HepG2 (cell line): ENCODE measurements around the gene SPSB1. TPM values are rescaled to one million over a fixed set of nuclear protein-coding genes. Genes with fewer than 3 reads are reported as not detected.

Experiments
- CCDC6 ChIP-seq: sonication (generic); formaldehyde crosslinking; IDR thresholded peaks from 2 replicates; pipeline ENCODE4 v1.8.1; 2022; ENCODE audit warnings: mild to moderate bottlenecking, missing genetic modification reagents, moderate library complexity
- MXD4 ChIP-seq: IDR thresholded peaks from 2 replicates; pipeline ENCODE4 v1.6.1; 2016; ENCODE audit warnings: mild to moderate bottlenecking, missing biosample characterization, missing genetic modification reagents
- NFE2L2 ChIP-seq: fragments of 150-350 bp; IDR thresholded peaks from 2 replicates; pipeline ENCODE4 v1.6.1; 2014; ENCODE audit warnings: low read length
- NFKB2 ChIP-seq: sonication (generic); formaldehyde crosslinking; IDR thresholded peaks from 2 replicates; pipeline ENCODE4 v1.4.0; 2020; ENCODE audit warnings: missing genetic modification reagents, borderline replicate concordance
- PITX1 ChIP-seq: sonication (generic); formaldehyde crosslinking; IDR thresholded peaks from 2 replicates; pipeline ENCODE4 v1.5.1; 2020; ENCODE audit warnings: mild to moderate bottlenecking, missing genetic modification reagents
- POLR2AphosphoS2 ChIP-seq: IDR thresholded peaks from 2 replicates; pipeline ENCODE4 v1.6.1; 2011; ENCODE audit warnings: low read depth, low read length, improper control_type of control experiment
- SNRNP70 ChIP-seq: fragments of 200-400 bp; formaldehyde crosslinking; IDR thresholded peaks from 2 replicates; pipeline ENCODE4 v1.6.1; 2017; ENCODE audit warnings: mild to moderate bottlenecking, low read depth, low read length, moderate library complexity
- SYNCRIP ChIP-seq: fragments of 200-400 bp; formaldehyde crosslinking; IDR thresholded peaks from 2 replicates; pipeline ENCODE4 v1.6.1; 2018; ENCODE audit warnings: mild to moderate bottlenecking, low read depth, low read length; ENCODE audit not compliant: insufficient read depth
- TSC22D2 ChIP-seq: sonication (generic); formaldehyde crosslinking; IDR thresholded peaks from 2 replicates; pipeline ENCODE4 v1.5.1; 2020; ENCODE audit warnings: missing genetic modification reagents, mild to moderate bottlenecking, borderline replicate concordance
- ZMYM3 ChIP-seq: sonication (generic); formaldehyde crosslinking; IDR thresholded peaks from 2 replicates; pipeline ENCODE4 v1.5.1; 2020; ENCODE audit warnings: mild to moderate bottlenecking, missing genetic modification reagents
- polyA plus RNA-seq, 8 experiments: library from polyadenylated mRNA; depleted of rRNA in 3 of 8; stranded (reverse) in 7 of 8; unstranded in 1 of 8; fragments of >200 nt; fragmentation: Illumina TruSeq in 4 of 8; extraction: Trizol in 4 of 8; gene quantifications; 2 replicates each; pipeline versions ENCODE4 v1.2.1 to v1.2.3, GENCODE V29; 2011 to 2016; ENCODE audit warnings: low read depth in 4 of 8, missing spikeins in 1 of 8, mixed read lengths in 1 of 8; ENCODE audit not compliant: insufficient read depth in 1 of 8
- total RNA-seq, 5 experiments: library from RNA; depleted of rRNA; stranded (reverse); fragments of >200 nt; fragmentation: Illumina TruSeq; extraction: Trizol; gene quantifications; 2 replicates each; pipeline ENCODE4 v1.2.3, GENCODE V29; 2016; ENCODE audit warnings: low read depth in 1 of 5
- TF ChIP-seq, protein P1 (sequence below): sonication (generic); formaldehyde crosslinking; IDR thresholded peaks from one replicate; pipeline ENCODE4 v1.5.1; 2020; ENCODE audit warnings: mild to moderate bottlenecking, missing genetic modification reagents; ENCODE audit errors: not compliant biosample characterization
- TF ChIP-seq, protein P2 (sequence below): sonication (generic); formaldehyde crosslinking; IDR thresholded peaks from 2 replicates; pipeline ENCODE4 v1.5.1; 2020; ENCODE audit warnings: mild to moderate bottlenecking, missing genetic modification reagents, moderate library complexity
- TF ChIP-seq, protein P3 (sequence below): sonication (generic); formaldehyde crosslinking; IDR thresholded peaks from 2 replicates; pipeline ENCODE4 v1.5.1; 2020; ENCODE audit warnings: mild to moderate bottlenecking, missing genetic modification reagents, moderate library complexity
- TF ChIP-seq, protein P4 (sequence below): sonication (generic); formaldehyde crosslinking; IDR thresholded peaks from 2 replicates; pipeline ENCODE4 v1.4.0; 2020; ENCODE audit warnings: mild to moderate bottlenecking, missing genetic modification reagents

Gene SPSB1
- total and polyA plus RNA-seq, 2 of the 13 experiments (the other 11 are each of a cell fraction or from before 2014, with no cell fraction given) = 5.0 to 8.0 TPM

DNA sequence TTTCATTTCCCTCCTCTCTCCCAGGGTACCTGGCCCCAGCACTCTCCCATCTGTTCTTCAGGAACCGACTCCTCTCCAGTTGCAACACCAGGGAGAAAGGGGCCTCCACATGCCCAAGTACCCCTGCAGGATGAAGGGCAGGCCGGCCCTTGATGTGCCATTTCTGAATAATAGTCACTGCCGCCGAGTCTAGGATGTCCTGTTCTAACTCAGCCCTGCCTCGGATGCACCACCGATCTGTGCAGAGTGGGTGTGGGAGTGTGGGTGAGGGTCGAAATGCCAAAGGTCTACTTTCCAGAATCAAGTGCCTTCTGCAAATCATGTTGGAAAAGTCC, 25.4 kb upstream of the SPSB1 start (continued):
- TF ChIP-seq, protein P1, sequence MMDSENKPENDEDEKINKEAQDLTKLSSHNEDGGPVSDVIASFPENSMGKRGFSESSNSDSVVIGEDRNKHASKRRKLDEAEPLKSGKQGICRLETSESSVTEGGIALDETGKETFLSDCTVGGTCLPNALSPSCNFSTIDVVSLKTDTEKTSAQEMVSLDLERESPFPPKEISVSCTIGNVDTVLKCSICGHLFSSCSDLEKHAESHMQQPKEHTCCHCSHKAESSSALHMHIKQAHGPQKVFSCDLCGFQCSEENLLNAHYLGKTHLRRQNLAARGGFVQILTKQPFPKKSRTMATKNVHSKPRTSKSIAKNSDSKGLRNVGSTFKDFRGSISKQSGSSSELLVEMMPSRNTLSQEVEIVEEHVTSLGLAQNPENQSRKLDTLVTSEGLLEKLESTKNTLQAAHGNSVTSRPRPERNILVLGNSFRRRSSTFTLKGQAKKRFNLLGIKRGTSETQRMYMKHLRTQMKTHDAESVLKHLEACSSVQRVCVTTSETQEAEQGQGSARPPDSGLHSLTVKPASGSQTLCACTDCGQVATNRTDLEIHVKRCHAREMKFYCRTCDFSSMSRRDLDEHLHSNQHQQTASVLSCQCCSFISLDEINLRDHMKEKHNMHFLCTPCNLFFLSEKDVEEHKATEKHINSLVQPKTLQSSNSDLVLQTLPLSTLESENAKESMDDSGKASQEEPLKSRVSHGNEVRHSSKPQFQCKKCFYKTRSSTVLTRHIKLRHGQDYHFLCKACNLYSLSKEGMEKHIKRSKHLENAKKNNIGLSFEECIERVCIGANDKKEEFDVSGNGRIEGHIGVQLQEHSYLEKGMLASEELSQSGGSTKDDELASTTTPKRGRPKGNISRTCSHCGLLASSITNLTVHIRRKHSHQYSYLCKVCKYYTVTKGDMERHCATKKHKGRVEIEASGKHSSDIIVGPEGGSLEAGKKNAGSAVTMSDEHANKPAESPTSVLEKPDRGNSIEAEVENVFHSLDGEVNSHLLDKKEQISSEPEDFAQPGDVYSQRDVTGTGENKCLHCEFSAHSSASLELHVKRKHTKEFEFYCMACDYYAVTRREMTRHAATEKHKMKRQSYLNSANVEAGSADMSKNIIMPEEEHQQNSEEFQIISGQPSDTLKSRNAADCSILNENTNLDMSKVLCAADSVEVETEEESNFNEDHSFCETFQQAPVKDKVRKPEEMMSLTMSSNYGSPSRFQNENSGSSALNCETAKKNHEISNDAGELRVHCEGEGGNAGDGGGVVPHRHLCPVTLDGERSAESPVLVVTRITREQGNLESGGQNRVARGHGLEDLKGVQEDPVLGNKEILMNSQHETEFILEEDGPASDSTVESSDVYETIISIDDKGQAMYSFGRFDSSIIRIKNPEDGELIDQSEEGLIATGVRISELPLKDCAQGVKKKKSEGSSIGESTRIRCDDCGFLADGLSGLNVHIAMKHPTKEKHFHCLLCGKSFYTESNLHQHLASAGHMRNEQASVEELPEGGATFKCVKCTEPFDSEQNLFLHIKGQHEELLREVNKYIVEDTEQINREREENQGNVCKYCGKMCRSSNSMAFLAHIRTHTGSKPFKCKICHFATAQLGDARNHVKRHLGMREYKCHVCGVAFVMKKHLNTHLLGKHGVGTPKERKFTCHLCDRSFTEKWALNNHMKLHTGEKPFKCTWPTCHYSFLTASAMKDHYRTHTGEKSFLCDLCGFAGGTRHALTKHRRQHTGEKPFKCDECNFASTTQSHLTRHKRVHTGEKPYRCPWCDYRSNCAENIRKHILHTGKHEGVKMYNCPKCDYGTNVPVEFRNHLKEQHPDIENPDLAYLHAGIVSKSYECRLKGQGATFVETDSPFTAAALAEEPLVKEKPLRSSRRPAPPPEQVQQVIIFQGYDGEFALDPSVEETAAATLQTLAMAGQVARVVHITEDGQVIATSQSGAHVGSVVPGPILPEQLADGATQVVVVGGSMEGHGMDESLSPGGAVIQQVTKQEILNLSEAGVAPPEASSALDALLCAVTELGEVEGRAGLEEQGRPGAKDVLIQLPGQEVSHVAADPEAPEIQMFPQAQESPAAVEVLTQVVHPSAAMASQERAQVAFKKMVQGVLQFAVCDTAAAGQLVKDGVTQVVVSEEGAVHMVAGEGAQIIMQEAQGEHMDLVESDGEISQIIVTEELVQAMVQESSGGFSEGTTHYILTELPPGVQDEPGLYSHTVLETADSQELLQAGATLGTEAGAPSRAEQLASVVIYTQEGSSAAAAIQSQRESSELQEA (CRISPR knock-in tag) = peak; percentile 48
- TF ChIP-seq PITX1 (CRISPR knock-in tag) = 0 out of 2 replicates have a peak, but pooled peaks have one; percentile 27
- TF ChIP-seq NFE2L2 = no peak
- TF ChIP-seq POLR2AphosphoS2 = no peak
- TF ChIP-seq MXD4 (CRISPR knock-in tag) = no peak
- TF ChIP-seq, protein P2, sequence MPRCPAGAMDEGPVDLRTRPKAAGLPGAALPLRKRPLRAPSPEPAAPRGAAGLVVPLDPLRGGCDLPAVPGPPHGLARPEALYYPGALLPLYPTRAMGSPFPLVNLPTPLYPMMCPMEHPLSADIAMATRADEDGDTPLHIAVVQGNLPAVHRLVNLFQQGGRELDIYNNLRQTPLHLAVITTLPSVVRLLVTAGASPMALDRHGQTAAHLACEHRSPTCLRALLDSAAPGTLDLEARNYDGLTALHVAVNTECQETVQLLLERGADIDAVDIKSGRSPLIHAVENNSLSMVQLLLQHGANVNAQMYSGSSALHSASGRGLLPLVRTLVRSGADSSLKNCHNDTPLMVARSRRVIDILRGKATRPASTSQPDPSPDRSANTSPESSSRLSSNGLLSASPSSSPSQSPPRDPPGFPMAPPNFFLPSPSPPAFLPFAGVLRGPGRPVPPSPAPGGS (CRISPR knock-in tag) = peak; percentile 52; the same call in 1 of the 2 replicates
- TF ChIP-seq SYNCRIP = no peak
- TF ChIP-seq CCDC6 (CRISPR knock-in tag) = 0 out of 2 replicates have a peak, but pooled peaks have one; percentile 0
- 0 out of 2 replicates have a peak, but pooled peaks have one; percentile 19 for TF ChIP-seq ZMYM3 (CRISPR knock-in tag)
- 0 out of 2 replicates have a peak, but pooled peaks have one; percentile 0 for TF ChIP-seq NFKB2 (CRISPR knock-in tag)
- TF ChIP-seq TSC22D2 = no peak
- TF ChIP-seq SNRNP70 = no peak
- TF ChIP-seq, protein P3, sequence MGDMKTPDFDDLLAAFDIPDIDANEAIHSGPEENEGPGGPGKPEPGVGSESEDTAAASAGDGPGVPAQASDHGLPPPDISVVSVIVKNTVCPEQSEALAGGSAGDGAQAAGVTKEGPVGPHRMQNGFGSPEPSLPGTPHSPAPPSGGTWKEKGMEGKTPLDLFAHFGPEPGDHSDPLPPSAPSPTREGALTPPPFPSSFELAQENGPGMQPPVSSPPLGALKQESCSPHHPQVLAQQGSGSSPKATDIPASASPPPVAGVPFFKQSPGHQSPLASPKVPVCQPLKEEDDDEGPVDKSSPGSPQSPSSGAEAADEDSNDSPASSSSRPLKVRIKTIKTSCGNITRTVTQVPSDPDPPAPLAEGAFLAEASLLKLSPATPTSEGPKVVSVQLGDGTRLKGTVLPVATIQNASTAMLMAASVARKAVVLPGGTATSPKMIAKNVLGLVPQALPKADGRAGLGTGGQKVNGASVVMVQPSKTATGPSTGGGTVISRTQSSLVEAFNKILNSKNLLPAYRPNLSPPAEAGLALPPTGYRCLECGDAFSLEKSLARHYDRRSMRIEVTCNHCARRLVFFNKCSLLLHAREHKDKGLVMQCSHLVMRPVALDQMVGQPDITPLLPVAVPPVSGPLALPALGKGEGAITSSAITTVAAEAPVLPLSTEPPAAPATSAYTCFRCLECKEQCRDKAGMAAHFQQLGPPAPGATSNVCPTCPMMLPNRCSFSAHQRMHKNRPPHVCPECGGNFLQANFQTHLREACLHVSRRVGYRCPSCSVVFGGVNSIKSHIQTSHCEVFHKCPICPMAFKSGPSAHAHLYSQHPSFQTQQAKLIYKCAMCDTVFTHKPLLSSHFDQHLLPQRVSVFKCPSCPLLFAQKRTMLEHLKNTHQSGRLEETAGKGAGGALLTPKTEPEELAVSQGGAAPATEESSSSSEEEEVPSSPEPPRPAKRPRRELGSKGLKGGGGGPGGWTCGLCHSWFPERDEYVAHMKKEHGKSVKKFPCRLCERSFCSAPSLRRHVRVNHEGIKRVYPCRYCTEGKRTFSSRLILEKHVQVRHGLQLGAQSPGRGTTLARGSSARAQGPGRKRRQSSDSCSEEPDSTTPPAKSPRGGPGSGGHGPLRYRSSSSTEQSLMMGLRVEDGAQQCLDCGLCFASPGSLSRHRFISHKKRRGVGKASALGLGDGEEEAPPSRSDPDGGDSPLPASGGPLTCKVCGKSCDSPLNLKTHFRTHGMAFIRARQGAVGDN (CRISPR knock-in tag) = peak; percentile 8
- TF ChIP-seq, protein P4, sequence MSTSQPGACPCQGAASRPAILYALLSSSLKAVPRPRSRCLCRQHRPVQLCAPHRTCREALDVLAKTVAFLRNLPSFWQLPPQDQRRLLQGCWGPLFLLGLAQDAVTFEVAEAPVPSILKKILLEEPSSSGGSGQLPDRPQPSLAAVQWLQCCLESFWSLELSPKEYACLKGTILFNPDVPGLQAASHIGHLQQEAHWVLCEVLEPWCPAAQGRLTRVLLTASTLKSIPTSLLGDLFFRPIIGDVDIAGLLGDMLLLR (CRISPR knock-in tag) = no peak
